Eye (tissue), 1 donor: ENCODE data around the gene ZNRF1.
"Not testable (repeated sequence)": the region's sequence is repeated elsewhere in the genome, so short reads cannot be mapped to it uniquely, and the experiment has no call there.

Experiments
- DNase-seq: peaks from one replicate; pipeline ENCODE4 v3.0.0-alpha.2; 2015

Gene ZNRF1

GRCh38 chr16:75081179-75081859 lies 82.5 kb downstream of the ZNRF1 start:
- DNase-seq: no peak

- no peak for DNase-seq
Observed at GRCh38 chr16:75083813-75084212, 85.0 kb downstream of the ZNRF1 start.

DNA sequence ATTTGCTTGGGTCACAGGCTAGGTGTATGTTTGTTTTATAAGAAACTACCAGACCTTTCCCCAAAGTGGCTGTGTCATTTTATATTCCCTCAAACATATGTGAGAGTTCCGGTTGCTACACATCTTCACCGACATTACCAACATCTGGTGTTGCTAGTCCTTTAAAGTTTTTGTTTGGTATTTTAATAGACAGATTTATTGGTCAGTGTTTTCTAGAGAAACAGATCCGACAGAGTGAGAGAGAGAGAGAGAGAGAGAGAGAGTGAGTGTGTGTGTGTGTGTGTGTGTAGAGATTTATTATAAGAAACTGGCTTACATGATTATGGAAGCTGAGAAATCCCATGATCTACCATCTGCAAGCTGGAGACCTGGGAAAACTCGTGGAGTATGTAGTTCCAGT lies 86.7 kb downstream of the ZNRF1 start:
- DNase-seq: no peak

- no peak for DNase-seq
Observed at GRCh38 chr16:75086281-75086680, 87.5 kb downstream of the ZNRF1 start.

GRCh38 chr16:75086688-75087374 lies 88.0 kb downstream of the ZNRF1 start:
- DNase-seq: no peak

- DNase-seq: peak; percentile 48
Observed at GRCh38 chr16:75087375-75087979, 88.7 kb downstream of the ZNRF1 start.

- no peak for DNase-seq
Observed at GRCh38 chr16:75088216-75088615, 89.4 kb downstream of the ZNRF1 start.

- DNase-seq: no peak
Observed at GRCh38 chr16:75088934-75089333, 90.1 kb downstream of the ZNRF1 start.

GRCh38 chr16:75089486-75090202 lies 90.8 kb downstream of the ZNRF1 start:
- DNase-seq: no peak

DNA sequence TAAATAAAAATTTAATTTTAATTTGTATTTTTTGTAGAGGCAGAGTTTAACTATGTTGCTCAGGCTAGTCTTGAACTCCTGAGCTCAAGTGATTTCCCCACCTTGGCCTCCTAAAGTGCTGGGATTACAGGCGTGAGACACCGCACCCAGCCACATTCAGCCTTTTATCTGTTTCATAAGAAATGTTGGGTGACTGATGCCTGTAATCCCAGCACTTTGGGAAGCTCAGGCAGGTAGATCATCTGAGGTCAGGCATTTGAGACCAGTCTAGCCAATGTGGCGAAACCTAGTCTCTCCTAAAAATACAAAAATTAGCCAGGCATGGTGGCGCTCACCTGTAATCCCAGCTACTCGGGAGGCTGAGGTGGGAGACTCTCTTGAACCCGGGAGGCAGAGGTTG lies 92.1 kb downstream of the ZNRF1 start:
- not testable (repeated sequence) for DNase-seq

DNA sequence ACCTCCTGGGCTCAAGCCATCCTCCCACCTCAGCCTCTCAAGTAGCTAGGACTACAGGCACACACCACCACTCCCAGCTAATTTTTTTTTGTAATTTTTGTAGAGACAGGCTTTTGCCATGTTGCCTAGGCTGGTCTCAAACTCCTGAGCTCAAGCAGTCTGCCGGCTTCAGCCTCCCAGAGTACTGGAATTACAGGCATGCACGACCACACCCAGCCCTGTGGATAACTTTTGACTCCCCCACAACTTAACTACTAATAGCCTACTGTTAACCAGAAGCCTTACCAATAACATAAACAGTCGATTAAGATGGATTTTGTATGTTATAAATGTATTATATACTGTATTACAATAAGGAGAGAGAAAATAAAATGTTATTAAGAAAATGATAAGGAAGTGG lies 92.8 kb downstream of the ZNRF1 start:
- DNase-seq: not testable (repeated sequence)

- DNase-seq: no peak
Observed at GRCh38 chr16:75092777-75093176, 94.0 kb downstream of the ZNRF1 start.

DNA sequence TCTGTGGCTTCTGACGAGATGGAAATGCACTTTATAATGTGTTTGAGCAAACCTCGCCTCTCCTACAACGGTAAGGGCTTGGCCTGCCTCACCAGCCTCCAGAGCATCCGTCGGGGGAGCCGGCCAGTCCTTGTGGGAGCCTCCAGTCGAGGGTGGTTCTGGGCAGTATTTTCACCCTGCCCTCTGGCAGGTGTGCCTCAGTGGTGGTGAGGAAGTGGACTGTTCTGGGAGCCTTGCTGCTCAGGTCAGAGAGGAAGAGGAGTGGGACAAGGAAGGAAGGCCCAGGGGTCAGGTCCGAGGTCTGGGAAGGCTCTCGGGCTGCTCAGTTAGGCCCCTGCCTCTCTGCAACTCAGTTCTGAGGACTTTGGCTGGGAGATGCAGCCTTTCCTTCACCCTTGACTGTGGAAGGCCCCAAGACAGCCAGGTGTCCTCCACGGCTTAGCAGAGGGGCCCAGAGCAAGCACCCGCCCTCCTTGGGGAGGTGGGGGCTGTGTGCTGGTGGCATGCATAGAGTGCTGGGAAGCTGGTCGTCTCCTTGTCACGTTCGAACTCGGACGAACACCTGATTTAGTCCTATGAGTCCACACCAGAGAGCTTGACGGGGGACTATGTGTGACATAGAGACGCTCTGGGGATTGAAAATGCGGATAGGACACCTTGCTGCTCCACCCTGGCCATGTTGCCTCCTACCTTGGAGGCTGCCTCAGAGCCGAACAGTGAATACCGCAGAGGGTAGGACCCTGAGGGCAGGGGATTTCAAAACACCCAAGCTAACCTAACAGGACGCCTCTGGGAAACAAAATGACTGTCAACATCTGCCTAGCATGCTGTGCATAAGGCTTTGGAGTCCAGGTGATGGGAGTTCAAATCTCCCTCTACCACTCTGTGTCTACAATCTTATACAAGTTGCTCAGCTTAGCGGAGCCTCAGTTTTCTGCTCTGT lies 95.0 kb downstream of the ZNRF1 start:
- DNase-seq: no peak

- DNase-seq: no peak
Observed at GRCh38 chr16:75095204-75095621, 96.4 kb downstream of the ZNRF1 start.

- DNase-seq: no peak
Observed at GRCh38 chr16:75096656-75097055, 97.8 kb downstream of the ZNRF1 start.

GRCh38 chr16:75097191-75097761 lies 98.5 kb downstream of the ZNRF1 start:
- no peak for DNase-seq

DNA sequence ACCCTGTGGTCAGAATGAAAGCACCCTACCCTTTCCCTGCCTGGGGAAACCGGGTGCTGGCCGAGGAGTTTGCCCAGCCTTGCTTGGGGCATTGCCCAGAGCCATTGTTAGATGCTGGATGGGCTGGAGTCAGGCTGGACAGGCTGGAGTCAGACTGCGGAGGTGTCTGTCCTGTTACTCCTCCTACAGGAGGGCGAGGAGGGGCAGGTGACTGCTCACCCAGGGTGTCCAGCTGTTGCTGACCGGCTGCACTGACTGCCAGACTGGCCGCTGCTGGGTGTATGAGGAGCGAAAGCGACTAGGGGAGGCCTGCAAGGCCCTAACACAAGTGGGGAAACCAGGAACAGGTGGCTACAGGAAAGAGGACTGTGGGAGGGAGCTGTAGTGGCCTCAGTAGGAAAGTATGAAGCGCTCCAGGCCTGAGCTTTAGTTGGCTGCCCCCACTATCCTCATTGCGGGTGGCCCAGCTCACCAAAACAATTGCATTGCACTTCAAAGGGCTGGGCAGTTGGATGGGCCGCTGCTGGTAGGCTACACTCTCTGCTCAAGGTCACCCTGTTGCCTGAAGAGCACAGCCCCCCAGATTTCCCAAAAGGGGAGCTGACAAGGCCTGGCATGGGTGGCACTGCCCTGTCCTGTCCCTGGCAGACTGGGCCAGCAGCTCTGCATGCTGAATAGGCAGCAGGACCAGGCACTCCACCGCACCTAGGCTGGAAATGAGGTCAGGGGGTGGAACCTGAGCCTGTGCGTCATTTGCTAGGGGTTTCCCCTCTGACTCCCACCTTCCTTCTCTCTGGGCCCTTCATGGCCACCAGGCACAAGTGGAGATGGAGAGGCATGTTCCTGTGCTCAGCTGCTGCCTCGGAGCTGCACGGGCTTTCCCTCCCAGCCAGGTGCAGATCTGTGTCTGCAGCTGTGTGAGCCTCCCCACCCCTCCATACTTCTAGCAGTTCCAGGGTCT lies 99.4 kb downstream of the ZNRF1 start:
- DNase-seq: no peak

DNA sequence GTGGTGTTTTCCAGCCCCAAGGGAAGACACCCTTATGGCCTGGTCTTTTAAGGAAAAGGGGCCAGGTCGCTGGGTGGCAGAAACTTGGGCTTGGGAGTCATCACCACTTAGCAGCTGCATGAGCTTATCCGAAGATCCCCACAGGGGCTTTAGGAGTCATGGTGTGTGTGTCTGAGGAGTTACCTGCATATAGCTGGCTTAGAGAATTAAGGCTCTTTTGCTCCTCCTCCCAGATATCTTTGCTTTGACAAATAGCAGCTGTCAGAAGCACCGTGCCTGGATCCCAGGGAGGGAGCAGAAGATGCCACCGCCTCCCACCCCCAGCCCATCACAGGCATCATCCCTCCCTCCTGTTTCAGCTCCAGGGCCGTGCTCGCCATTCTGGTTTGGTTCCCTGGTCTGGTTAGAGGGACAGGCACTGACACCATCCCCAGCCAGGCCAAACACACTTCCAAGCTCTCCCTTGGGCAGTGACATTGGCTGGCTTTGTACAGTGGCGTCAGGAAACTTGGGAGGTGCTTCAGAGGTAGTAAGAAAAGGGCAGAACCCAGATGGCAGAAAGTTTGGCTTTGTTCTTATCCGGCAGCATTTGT lies 100.3 kb downstream of the ZNRF1 start:
- DNase-seq: no peak

GRCh38 chr16:75099738-75100602 lies 101.1 kb downstream of the ZNRF1 start:
- DNase-seq: no peak
